PC-9 (cell line): ENCODE results near the gene HSPB7.

ENCODE experiments used
- EZH2 ChIP-seq: fragments of 200-600 bp; sonication (generic); IDR thresholded peaks from 2 replicates; pipeline ENCODE4 v1.8.0; 2017; ENCODE audit warnings: antibody characterized with exemption, low read depth
- TF ChIP-seq, protein P1 (sequence below): fragments of 200-600 bp; sonication (generic); conservative IDR thresholded peaks from 2 replicates; pipeline ENCODE4 v1.6.1; 2017; ENCODE audit warnings: mixed run types, antibody characterized with exemption, mild to moderate bottlenecking, moderate library complexity

DNA sequence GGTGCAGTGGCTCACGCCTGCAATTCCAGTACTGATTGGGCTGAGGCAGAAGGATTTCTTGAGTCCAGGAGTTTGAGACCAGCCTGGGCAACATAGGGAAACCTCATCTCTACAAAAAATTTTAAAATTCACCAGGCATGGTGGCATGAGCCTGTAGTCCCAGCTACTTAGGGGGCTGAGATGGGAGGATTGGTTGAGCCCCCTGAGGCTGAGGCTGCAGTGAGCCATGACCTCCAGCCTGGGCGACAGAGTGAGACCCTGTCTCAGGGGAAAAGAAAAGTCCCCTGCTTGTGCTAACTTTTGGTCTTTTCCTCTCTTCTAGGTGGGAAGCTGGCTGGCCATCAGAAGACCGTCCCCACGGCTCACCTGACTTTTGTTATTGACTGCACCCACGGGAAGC lies 12.2 kb downstream of the HSPB7 start:
- no peak for TF ChIP-seq EZH2
- TF ChIP-seq, protein P1, sequence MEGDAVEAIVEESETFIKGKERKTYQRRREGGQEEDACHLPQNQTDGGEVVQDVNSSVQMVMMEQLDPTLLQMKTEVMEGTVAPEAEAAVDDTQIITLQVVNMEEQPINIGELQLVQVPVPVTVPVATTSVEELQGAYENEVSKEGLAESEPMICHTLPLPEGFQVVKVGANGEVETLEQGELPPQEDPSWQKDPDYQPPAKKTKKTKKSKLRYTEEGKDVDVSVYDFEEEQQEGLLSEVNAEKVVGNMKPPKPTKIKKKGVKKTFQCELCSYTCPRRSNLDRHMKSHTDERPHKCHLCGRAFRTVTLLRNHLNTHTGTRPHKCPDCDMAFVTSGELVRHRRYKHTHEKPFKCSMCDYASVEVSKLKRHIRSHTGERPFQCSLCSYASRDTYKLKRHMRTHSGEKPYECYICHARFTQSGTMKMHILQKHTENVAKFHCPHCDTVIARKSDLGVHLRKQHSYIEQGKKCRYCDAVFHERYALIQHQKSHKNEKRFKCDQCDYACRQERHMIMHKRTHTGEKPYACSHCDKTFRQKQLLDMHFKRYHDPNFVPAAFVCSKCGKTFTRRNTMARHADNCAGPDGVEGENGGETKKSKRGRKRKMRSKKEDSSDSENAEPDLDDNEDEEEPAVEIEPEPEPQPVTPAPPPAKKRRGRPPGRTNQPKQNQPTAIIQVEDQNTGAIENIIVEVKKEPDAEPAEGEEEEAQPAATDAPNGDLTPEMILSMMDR = no peak
